Transverse colon (tissue), 4 donors: ENCODE measurements around the gene CFAP300.

Experiments
- CTCF ChIP-seq, 5 experiments: fragments of 200-600 bp in 3 of 5; fragments of 450-650 bp in 2 of 5; sonication (generic) in 3 of 5; IDR thresholded peaks; 1 replicate in 2 of 5; 2 replicates in 3 of 5; pipeline ENCODE4 v1.5.1; 2016 to 2017; ENCODE audit warnings: antibody characterized with exemption in 5 of 5, inconsistent platforms in 3 of 5, mild to moderate bottlenecking in 2 of 5, moderate library complexity in 1 of 5
- EP300 ChIP-seq: sonication (generic); formaldehyde crosslinking; IDR thresholded peaks from one replicate; pipeline ENCODE4 v1.6.1; 2017; ENCODE audit warnings: antibody characterized with exemption, low read depth
- POLR2A ChIP-seq: fragments of 450-650 bp; IDR thresholded peaks from one replicate; pipeline ENCODE4 v1.6.1; 2016; ENCODE audit warnings: antibody characterized with exemption, mild to moderate bottlenecking, moderate library complexity
- POLR2AphosphoS5 ChIP-seq, 3 donors: sonication (generic); formaldehyde crosslinking; IDR thresholded peaks; one replicate each; pipeline ENCODE4 v1.6.1; 2016; ENCODE audit warnings: antibody characterized with exemption in 3 of 3

- TF ChIP-seq CTCF (IDR thresholded peaks at IDR 0.05) (no peak), POLR2A (no peak), POLR2AphosphoS5 (IDR thresholded peaks at IDR 0.05) (no peak), EP300 (no peak)
Observed at GRCh38 chr11:102017026-102017425, 30.2 kb upstream of the CFAP300 start.
